GM12878 (cell line): Measurements from ENCODE around the gene PIK3R5. TPM values are rescaled to one million over a fixed set of nuclear protein-coding genes. Genes with fewer than 3 reads are reported as not detected.

Experiments
- ATAC-seq: fragments of 200-7000 bp; cut with Tn5 transposase; 3 replicates; pipeline ENCODE4 v1.9.1; 2020; ENCODE audit warnings: mild to moderate bottlenecking, moderate library complexity
- BruUV-seq: library from RNA; stranded (reverse); fragments of 400-500 nt; replicated peaks from 2 replicates; lab custom pipeline; 2021; lab: Mats Ljungman, UMichigan
- CTCF ChIA-PET: fragments of 300-600 bp; sonication (Branson Sonifier 250); formaldehyde crosslinking; extraction: SDS; loops from one replicate; lab custom pipeline; 2021; ENCODE audit warnings: inconsistent platforms; lab: Yijun Ruan, JAX
- POLR2A ChIA-PET: fragments of 350-600 bp; formaldehyde crosslinking; extraction: SDS; loops from one replicate; lab custom pipeline; 2021; ENCODE audit warnings: inconsistent platforms; lab: Charles Lee
- RAD21 ChIA-PET: fragments of 300-600 bp; sonication (Branson Sonifier 250); formaldehyde crosslinking; loops from one replicate; lab custom pipeline; 2023; ENCODE audit warnings: antibody characterized with exemption; ENCODE audit not compliant: unreplicated experiment; lab: Charles Lee
- SMC1A ChIA-PET: fragments of 300-600 bp; sonication (Branson Sonifier 250); formaldehyde crosslinking; loops from one replicate; lab custom pipeline; 2023; ENCODE audit not compliant: unreplicated experiment, uncharacterized antibody; lab: Charles Lee
- DNase-seq: peaks from one replicate; pipeline ENCODE4 v3.0.0-alpha.2; 2011; ENCODE audit warnings: low read depth, low spot score
- FAIRE-seq: peaks from 3 replicates; lab custom pipeline; 2011; peaks lifted over from hg19 to GRCh38; lab: Jason Lieb, UNC
- H2AFZ ChIP-seq: 2 replicates; pipeline ENCODE4 v1.6.0; 2011; ENCODE audit warnings: low read depth, low read length, control low read depth; ENCODE audit not compliant: control insufficient read depth
- H3K27ac ChIP-seq: 2 replicates; pipeline ENCODE4 v1.5.1; 2011; ENCODE audit warnings: control low read depth; ENCODE audit not compliant: control insufficient read depth, insufficient read depth
- H3K27me3 ChIP-seq, 2 experiments: replicated peaks in 1 of 2; 2 replicates each; pipeline versions ENCODE4 v1.6.0 to v1.6.1; 2011; ENCODE audit warnings: low read length in 1 of 2; ENCODE audit not compliant: control insufficient read depth in 2 of 2, insufficient read depth in 2 of 2
- H3K36me3 ChIP-seq, 2 experiments: 2 replicates each; pipeline ENCODE4 v1.5.1; 2011; ENCODE audit warnings: low read length in 1 of 2; ENCODE audit not compliant: control insufficient read depth in 2 of 2, insufficient read depth in 2 of 2
- H3K4me1 ChIP-seq: 2 replicates; pipeline ENCODE4 v1.6.1; 2011; ENCODE audit warnings: mild to moderate bottlenecking, low read length, moderate library complexity, mixed read lengths; ENCODE audit not compliant: control insufficient read depth, insufficient read depth
- H3K4me2 ChIP-seq: 2 replicates; pipeline ENCODE4 v1.6.0; 2011; ENCODE audit warnings: control low read depth; ENCODE audit not compliant: control insufficient read depth, insufficient read depth
- H3K4me3 ChIP-seq: fragments of 200-600 bp; sonication (generic); 2 replicates; pipeline ENCODE4 v1.5.1; 2016
- H3K79me2 ChIP-seq: 2 replicates; pipeline ENCODE4 v1.6.0; 2011; ENCODE audit warnings: low read length; ENCODE audit not compliant: control insufficient read depth, insufficient read depth
- H3K9ac ChIP-seq: 2 replicates; pipeline ENCODE4 v1.8.0; 2011; ENCODE audit warnings: low read length, control low read depth, mixed read lengths; ENCODE audit not compliant: control insufficient read depth, insufficient read depth
- H3K9me3 ChIP-seq: replicated peaks from 3 replicates; pipeline ENCODE4 v1.5.1; 2011; ENCODE audit warnings: mild to moderate bottlenecking, low read length; ENCODE audit not compliant: control insufficient read depth, insufficient read depth
- H4K20me1 ChIP-seq: 2 replicates; pipeline ENCODE4 v1.6.0; 2011; ENCODE audit not compliant: control insufficient read depth, insufficient read depth
- EED ChIP-seq: sonication (generic); IDR thresholded peaks from 2 replicates; pipeline ENCODE4 v1.6.1; 2016; ENCODE audit warnings: antibody characterized with exemption, low read depth
- EZH2 ChIP-seq: IDR thresholded peaks from 2 replicates; pipeline ENCODE4 v1.6.1; 2012; ENCODE audit warnings: low read depth, mild to moderate bottlenecking, control low read depth, inconsistent platforms, low read length, borderline replicate concordance; ENCODE audit not compliant: control insufficient read depth
- MEF2B ChIP-seq: fragments of 450-650 bp; IDR thresholded peaks from 2 replicates; pipeline ENCODE4 v1.6.1; 2018; ENCODE audit warnings: mild to moderate bottlenecking, moderate library complexity; ENCODE audit not compliant: partially characterized antibody, poor library complexity, severe bottlenecking
- RAD21 ChIP-seq: IDR thresholded peaks from 2 replicates; pipeline ENCODE4 v1.6.1; 2011; ENCODE audit warnings: mild to moderate bottlenecking, low read depth, low read length, moderate library complexity; ENCODE audit not compliant: insufficient read depth
- SUZ12 ChIP-seq: fragments of 200-600 bp; sonication (generic); IDR thresholded peaks from one replicate; pipeline ENCODE4 v1.6.1; 2018; ENCODE audit warnings: antibody characterized with exemption, mild to moderate bottlenecking; ENCODE audit not compliant: unreplicated experiment
- ZBTB11 ChIP-seq: fragments of 450-650 bp; formaldehyde crosslinking; IDR thresholded peaks from 2 replicates; pipeline ENCODE4 v1.5.0; 2022; ENCODE audit warnings: mild to moderate bottlenecking, missing genetic modification characterization
- WGBS: methylation state at CpG from one replicate; pipeline ENCODE4 v1.1.6; 2016; ENCODE audit warnings: low lambda C conversion rate; ENCODE audit not compliant: insufficient replicate concordance, insufficient coverage; ENCODE audit errors: missing lambda C conversion rate; 5-methylcytosine and 5-hydroxymethylcytosine counted together
- in situ Hi-C: fragments of 300-500 bp; cut with MboI; formaldehyde crosslinking; loops from 9 replicates; pipeline ENCODE4 v1.14.3; 2018; ENCODE audit warnings: mixed read lengths
- intact Hi-C: fragments of 100-400 bp; cut with micrococcal nuclease; formaldehyde crosslinking; loops from one replicate; pipeline ENCODE4 v1.14.2; 2022; ENCODE audit not compliant: unreplicated experiment
- polyA plus RNA-seq, 11 experiments: library from polyadenylated mRNA; depleted of rRNA in 4 of 11; unstranded in 6 of 11; stranded (reverse) in 5 of 11; fragments of >200 nt; fragmentation: Nextera tagmentation in 4 of 11; fragmentation: Illumina TruSeq in 1 of 11; extraction: Ambion mirVana in 4 of 11; extraction: Trizol in 1 of 11; gene quantifications; 1 replicate in 1 of 11; 2 replicates in 10 of 11; pipeline versions ENCODE4 v1.2.1 to v1.2.3, GENCODE V29; 2011 to 2016; ENCODE audit warnings: inconsistent platforms in 2 of 11, missing spikeins in 2 of 11, low read depth in 1 of 11
- total RNA-seq, 4 experiments: library from RNA; depleted of rRNA in 3 of 4; stranded (reverse); fragments of >200 nt in 3 of 4; fragmentation: Illumina TruSeq in 1 of 4; extraction: Trizol in 1 of 4; gene quantifications; 2 replicates each; pipeline versions ENCODE4 v1.2.1 to v1.2.3, GENCODE V29; 2013 to 2021
- TF ChIP-seq, protein P1 (sequence below): fragments of 450-650 bp; IDR thresholded peaks from 2 replicates; pipeline ENCODE4 v1.6.1; 2017; ENCODE audit warnings: mild to moderate bottlenecking
- TF ChIP-seq, protein P2 (sequence below): IDR thresholded peaks from 2 replicates; pipeline ENCODE4 v1.6.1; 2012; ENCODE audit warnings: low read depth, low read length, improper control_type of control experiment

Gene PIK3R5
- total and polyA plus RNA-seq, 10 of the 15 experiments (the other 5 are each of a cell fraction or from before 2014, with no cell fraction given): 9.5 to 50.8 (median 35.5) TPM

GRCh38 chr17:8975091-8975725, 9.7 kb upstream of the PIK3R5 start:
- no peak overlapping the region for H3K4me2 ChIP-seq
- 82% methylated on average over 9 of the region's 9 CpGs for WGBS
- POLR2A ChIA-PET: interaction anchor here (1.2 to 2.4 kb wide), 2 partner anchors 12 to 24 kb away, joined by 3 to 9 read pairs; no protein-coding TSS in a partner anchor
- FAIRE-seq (no peak), ATAC-seq (no peak), DNase-seq (no peak)
- H4K20me1 ChIP-seq: no peaks in the 10 kb centered on the region
- no peaks in the 10 kb centered on the region for H3K27me3 ChIP-seq
- H3K4me1 ChIP-seq: peaks cover 19% of the 10 kb centered on the region
- H3K27ac ChIP-seq: peak overlapping the region; percentile 81
- SMC1A ChIA-PET: interaction anchor here (1.0 to 2.7 kb wide), 6 partner anchors 10 to 35 kb away, joined by 3 to 17 read pairs (median 3); partner anchors contain the start of gene PIK3R5
- H3K9ac ChIP-seq: no peak overlapping the region
- CTCF ChIA-PET: interaction anchor here (1.0 to 1.2 kb wide), 5 partner anchors 11 to 83 kb away, joined by 3 to 5 read pairs (median 3); no protein-coding TSS in a partner anchor
- no peaks in the 10 kb centered on the region; the same call in 1 of the 3 replicates for H3K9me3 ChIP-seq
- no peaks in the 10 kb centered on the region for H3K36me3 ChIP-seq
- intact Hi-C loops: no loop called here
- in situ Hi-C loops: no loop called here
- RAD21 ChIA-PET: interaction anchor here (1.1 to 2.0 kb wide), 4 partner anchors 12 to 76 kb away, joined by 4 to 6 read pairs (median 5); no protein-coding TSS in a partner anchor
- BruUV-seq: no TSS peak
- no peaks in the 10 kb centered on the region for H3K79me2 ChIP-seq
- TF ChIP-seq RAD21: peak; percentile 45; the same call in 1 of the 2 replicates
- no peak for TF ChIP-seq SUZ12
- no peak overlapping the region for H3K4me3 ChIP-seq
- H2AFZ ChIP-seq: peak overlapping the region; percentile 61

DNA sequence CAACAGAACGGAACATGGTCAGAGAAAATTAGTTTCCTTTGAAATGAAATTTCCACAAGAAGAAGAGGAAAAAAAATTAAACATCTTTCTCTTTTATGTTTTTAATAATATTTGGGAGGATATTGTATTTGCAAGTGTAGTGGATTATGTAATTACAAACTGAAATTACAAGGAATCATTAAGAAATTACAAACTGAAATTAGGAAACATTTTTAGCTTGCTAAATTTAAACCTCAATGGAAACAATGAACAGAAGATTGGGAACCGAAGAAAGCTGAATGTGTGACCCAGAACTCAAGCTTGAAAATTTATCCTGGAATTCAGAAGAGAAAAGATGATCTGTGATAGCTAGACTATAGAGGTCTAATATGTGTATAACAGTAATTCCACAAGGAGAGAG, 4.4 kb upstream of the PIK3R5 start:
- BruUV-seq: no TSS peak
- Histone ChIP-seq H3K36me3 (no peaks in the 10 kb centered on the region), H3K9me3 (peaks cover 12% of the 10 kb centered on the region), H4K20me1 (no peaks in the 10 kb centered on the region), H3K4me3 (no peak overlapping the region), H3K27me3 (no peaks in the 10 kb centered on the region), H2AFZ (no peak overlapping the region), H3K4me1 (peaks cover 14% of the 10 kb centered on the region), H3K79me2 (peaks cover 10% of the 10 kb centered on the region), H3K27ac (no peak overlapping the region), H3K9ac (no peak overlapping the region), H3K4me2 (no peak overlapping the region)
- intact Hi-C loops: no loop called here
- ChIA-PET POLR2A (no interaction called here), RAD21 (interaction anchor here (1.1 kb wide), 1 partner anchor 28 kb away, joined by 3 read pairs; no protein-coding TSS in a partner anchor), CTCF (no interaction called here), SMC1A (no interaction called here)
- FAIRE-seq (no peak), DNase-seq (no peak), ATAC-seq (no peak)
- WGBS: 88% methylated on average over 2 of the region's 2 CpGs
- in situ Hi-C loops: loop anchor here (25.0 kb wide), 1 partner anchor 1067 kb away; no protein-coding TSS in a partner anchor
- TF ChIP-seq EZH2: no peak
- no peak for TF ChIP-seq ZBTB11 (CRISPR knock-in tag)
- TF ChIP-seq, protein P1, sequence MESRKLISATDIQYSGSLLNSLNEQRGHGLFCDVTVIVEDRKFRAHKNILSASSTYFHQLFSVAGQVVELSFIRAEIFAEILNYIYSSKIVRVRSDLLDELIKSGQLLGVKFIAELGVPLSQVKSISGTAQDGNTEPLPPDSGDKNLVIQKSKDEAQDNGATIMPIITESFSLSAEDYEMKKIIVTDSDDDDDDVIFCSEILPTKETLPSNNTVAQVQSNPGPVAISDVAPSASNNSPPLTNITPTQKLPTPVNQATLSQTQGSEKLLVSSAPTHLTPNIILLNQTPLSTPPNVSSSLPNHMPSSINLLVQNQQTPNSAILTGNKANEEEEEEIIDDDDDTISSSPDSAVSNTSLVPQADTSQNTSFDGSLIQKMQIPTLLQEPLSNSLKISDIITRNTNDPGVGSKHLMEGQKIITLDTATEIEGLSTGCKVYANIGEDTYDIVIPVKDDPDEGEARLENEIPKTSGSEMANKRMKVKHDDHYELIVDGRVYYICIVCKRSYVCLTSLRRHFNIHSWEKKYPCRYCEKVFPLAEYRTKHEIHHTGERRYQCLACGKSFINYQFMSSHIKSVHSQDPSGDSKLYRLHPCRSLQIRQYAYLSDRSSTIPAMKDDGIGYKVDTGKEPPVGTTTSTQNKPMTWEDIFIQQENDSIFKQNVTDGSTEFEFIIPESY: no peak
- no peak for TF ChIP-seq MEF2B
- TF ChIP-seq, protein P2, sequence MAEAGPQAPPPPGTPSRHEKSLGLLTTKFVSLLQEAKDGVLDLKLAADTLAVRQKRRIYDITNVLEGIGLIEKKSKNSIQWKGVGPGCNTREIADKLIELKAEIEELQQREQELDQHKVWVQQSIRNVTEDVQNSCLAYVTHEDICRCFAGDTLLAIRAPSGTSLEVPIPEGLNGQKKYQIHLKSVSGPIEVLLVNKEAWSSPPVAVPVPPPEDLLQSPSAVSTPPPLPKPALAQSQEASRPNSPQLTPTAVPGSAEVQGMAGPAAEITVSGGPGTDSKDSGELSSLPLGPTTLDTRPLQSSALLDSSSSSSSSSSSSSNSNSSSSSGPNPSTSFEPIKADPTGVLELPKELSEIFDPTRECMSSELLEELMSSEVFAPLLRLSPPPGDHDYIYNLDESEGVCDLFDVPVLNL: no peak
- no peak for TF ChIP-seq EED
